Right lung (tissue), 5 donors: ENCODE measurements around the gene FAM110A. TPM values are rescaled to one million over a fixed set of nuclear protein-coding genes. Genes with fewer than 3 reads are reported as not detected.
A peak's percentile ranks its signal among the peaks of the same experiment; 100 is the strongest.
"Not testable (repeated sequence)": the region's sequence is repeated elsewhere in the genome, so short reads cannot be mapped to it uniquely, and the experiment has no call there.

Experiments
- DNase-seq, 2 donors: peaks; one replicate each; pipeline ENCODE4 v3.0.0-alpha.2; 2013
- polyA plus RNA-seq, 5 donors: library from polyadenylated mRNA; unstranded; fragments of 120-200 nt; gene quantifications; one replicate each; pipeline versions ENCODE4 v1.2.1 to v1.2.3, GENCODE V29; 2013; ENCODE audit warnings: inconsistent platforms in 1 of 5, low replicate concordance in 1 of 5; ENCODE audit not compliant: insufficient read length in 5 of 5, insufficient read depth in 1 of 5

Gene FAM110A
- polyA plus RNA-seq, 5 donors: 10.2 to 21.9 (median 13.2) TPM

DNA sequence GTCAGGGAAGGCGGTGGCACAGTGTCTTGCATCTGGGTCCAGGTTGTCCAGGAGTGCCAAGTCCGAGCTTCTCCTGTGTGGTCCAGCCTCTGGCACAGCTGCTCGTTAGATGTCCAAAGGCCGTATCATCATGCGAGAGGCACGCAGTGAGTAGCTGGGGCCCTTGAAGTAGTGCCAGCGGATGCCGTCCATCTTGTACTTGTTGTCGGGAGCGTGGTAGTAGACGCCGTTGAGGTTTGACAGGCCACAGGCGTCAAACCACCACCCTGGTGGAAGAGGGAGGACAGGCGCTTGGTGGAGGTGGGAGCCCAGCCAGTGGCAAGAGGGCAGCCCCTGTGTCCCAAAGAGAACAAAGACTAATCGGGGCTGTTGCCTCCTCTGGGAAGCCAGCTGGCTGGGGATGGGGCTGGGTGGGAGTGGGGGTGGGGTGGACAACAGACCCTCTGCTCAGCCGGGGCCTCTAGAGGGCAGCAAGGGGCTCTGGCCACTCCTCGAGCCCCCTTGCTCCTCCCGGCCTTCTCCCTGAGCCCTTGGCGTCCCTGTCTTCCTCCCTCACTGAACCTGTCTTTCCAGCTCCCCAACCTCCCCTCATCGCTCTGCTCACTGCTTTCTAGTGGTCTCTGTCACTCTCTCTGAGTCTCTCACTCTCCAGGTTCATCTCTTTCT lies 39.5 kb downstream of the FAM110A start:
- DNase-seq: no peak

DNA sequence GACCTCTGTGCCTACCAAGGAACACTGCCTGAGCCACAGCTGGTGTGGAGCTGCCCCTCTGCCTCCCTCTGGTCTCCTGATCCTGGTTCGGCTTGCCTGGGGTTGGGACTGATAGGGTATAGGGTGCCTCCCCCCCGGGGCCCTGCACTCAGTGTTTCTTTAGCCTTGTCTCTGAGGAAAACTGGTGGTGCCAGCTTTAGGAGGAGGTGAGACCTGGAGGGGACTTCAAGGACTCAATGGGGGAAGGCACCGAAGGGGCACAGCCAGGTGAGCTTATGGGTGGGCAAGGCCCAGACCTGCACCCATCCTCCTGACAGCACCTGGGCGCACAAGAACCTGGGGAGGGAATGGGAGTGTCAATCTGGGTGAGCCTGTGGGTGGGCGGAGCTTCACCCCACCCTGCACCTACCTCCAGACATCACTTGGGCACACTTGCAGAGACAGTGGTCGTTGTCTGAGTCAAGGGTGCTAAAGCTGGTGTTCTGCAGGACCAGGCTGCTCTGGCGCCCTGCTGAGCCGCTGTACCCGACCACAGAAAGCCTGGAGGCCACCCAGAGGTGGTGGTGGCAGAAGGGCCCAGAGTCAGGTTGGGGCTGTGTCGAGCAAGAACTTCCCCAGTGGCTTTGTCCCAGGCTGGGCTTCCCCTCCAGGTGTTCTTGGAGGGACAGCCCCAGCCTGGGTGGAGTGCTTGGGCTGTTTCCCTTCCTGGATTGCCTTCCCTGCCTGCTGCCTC lies 40.5 kb downstream of the FAM110A start:
- no peak for DNase-seq

DNA sequence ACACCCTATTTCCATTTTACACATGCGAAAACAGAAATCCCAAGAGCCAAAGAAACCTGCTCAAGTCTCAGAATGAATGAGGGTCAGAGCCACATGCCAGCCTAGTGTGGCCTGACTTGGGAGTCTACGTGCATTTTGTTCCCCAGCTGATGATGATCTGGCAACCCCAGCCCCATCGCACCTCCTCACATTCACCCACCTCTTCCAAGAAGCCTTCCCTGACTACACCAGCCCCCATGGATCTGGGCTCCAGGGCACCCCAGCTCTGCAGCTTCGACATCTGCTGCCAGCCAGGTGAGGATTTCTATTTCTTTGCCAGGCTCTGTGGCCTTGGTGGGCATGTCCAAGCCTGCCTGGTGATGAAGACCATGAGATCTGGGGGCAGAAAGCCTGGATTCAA lies 41.6 kb downstream of the FAM110A start:
- DNase-seq: no peak

DNA sequence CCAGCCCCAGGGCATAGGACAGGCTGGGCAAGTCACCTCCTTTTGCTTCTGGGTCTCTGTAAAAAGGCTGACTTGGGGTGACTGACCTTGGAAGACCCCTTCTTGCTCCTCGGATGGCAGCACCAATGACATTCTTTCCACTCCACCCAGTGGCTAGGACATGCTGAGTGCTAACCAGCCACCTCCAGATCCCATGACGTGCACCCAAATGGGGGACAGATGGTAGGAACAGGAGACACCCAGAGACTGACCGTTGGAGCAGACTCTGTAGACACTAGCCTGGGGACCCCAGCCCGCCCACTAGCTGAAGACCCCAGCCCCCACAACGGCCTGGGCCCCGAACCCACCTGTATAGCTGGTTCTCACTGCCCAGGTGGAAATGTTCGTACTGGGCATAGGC lies 44.3 kb downstream of the FAM110A start:
- no peak for DNase-seq

DNA sequence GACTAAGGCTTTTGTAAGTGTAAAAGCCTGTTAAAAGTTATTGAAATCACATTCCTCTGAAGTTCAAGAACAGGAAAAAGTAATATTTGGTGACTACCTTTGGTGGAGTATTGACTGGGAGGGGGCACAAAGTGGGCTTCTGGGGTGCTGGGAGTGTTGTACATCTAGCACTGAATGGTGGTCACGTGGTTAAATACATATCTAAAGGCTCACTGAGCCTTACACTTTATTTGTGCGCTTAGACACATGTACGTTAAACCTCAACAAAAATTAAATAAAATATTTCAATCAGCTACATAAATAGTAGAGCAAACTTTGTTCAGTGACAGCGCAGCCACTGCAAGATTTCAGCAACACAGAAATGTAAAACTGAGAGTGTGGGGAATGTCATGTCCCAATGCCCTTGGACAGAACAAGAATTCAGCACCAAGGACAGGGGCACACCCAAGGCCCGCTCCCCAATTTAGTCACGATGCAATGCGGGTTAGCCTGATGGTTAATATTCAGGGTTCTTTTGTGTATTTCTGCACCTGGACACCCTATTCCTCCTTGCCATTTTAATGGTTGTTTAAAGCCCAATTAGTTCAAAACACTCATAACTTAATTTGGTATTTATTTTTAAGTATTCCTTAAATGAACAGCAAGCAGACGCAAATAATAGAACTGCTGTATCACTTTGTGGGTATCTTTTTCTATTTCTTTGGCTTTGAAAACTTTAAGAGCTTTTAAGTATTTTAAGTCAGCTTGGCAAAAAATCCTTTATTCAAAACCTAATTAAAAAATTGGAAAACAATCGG lies 45.2 kb downstream of the FAM110A start:
- DNase-seq: peak; percentile 12 to 26

DNA sequence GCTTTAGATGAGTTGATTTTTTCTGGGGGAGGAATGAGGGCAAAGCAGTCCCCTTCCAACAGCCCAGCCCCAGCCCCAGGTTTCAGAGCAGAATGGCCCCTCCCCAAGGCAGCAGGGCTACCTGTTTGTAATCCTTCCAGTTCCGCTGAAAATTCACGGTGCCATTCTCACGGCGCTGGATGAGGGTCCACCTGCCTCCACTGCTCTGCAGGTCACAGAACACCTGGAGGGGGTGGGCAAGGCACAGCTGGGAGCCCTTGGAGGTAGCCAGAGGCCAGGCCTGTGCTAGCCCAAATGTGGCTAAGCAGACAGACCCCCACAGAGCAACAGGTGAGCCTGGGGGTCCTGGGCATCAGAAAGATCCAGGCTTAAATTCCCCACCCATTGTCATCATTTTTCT lies 46.1 kb downstream of the FAM110A start:
- no peak for DNase-seq

DNA sequence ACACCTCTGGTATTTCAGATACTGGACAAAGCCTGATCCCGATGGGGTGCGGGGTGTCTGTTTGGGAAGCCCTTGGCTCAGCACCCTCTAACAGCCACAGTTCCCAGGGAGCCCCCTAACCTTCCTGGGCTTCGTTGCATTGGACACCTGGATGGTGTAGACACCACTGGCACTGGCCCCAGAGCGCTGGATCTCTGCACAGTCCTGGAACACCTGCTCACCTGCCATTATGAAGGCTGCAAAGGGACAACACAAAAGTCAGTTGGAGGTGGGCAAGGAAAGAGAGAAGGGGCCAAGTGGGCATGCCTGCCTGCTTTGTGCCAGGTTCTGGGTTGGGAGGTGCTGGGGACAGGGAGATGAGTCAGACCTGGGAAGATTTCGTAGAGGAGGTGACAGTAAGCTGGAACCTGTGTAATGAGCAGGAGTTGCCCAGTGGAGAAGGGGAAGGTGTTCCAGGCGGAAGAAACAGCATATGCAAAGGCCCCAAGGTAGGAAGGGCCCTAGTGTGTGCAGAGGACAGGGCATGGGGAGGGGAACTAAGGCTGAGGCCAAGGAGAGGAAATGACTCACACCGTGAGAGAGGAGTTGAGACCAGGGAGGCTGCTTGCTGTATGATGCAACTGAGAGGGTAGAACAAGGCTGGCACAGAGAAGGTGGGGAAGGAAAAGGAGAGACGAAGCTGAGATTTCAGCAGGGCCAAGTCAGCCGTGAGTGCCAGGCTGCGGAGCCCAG lies 47.7 kb downstream of the FAM110A start:
- DNase-seq: no peak

DNA sequence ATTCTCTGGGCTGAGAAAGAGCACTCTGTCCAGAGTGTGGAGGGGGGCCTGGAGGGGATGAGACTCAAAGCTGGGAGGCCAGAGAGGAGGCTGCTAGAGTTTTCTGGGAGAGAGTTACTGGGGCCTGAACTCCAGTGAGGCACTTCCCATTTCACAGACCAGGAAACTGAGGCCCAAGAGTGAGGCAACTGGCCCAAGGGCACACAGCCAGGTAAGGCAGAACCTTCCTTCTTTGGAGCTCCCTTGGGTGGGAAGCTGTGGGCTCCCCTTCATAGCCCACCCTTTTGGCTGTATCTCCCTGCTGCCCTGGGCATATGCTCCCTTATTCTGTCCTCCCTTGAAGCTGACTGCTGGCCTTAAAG lies 48.2 kb downstream of the FAM110A start:
- DNase-seq: no peak

DNA sequence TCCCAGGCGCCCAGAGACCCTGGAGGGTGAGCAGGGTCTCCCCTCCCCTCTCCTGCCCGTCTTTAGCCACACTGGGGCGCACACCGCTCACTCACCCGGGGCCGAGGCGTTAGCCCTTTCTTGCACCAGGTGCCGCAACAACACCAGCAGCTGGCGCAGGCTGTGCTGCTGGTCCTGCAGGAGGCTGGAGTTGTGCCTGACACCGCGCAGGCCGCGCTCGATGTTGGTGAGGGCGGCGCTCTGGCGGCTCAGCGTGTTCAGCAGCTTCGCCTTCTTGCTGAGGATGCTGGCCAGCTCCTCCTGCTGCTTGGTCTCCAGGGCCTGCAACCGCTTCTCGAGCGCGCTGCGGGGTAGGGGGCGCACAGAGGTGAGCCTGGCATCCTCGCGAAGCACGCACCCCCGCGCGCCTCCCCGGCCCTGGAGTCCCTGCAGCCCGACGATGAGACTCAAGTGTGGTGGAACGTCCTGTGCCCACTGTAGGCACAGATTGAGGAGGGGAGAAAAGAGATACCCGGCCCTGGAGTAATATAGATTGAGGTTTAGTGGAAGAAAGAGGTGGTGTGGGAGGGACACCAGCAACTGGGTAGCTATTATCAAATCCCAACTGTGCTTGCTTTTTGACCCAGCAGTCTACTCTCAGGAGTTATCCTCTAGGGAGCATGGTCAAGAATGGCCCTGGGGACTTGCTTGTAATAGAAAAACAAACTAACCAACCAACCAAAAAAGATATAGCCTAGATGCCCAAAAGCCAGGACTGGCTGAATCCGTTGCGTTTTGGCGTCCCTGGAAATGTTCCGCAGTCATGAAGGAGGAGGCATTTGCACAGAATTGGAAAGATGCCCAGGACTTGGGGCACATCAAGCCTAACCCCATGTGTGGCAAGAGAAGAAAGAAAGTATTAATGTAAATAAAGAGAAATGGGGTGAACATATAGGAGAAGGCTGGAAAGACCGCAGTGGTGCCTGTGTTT lies 51.8 kb downstream of the FAM110A start:
- DNase-seq: peak; percentile 55 to 61

DNA sequence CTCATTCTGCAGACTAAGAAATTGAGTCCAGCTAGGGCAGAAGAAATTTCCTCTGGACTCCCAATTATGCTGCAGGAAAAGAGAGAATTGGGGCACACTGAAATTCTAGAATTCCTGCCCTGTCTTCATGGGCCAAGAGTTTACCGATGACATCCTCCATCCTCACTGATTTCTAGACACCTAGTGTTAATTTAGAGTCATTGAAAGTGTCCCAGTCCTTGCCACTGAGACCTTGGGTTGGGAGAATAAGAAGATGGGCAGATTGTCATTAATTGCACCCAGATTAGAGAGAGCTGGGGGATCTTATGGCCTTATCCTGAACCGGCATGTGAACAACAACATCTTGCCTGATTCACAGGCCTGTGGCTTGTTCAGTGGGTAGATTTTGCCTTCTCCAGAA lies 53.6 kb downstream of the FAM110A start:
- no peak for DNase-seq

DNA sequence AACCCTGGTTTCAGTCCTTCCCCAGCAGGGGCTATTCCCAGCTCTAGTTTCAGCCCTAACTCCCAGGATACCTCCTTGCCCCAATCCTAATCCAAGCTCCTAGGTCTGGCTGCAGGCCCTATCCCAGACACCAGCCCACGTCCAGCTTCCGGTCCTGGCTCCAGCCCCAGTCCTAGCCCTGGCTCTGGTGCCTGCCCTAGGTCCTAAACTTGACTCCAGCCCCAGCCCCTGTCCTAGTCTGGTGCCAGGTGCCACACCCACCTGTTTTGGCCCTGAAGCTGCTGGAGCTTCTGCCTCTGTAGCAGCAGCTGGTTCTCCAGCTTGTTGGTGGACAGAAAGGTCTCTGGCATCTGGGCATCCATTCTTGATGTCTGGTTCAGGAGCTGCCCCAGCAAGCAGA lies 54.5 kb downstream of the FAM110A start:
- no peak for DNase-seq

DNA sequence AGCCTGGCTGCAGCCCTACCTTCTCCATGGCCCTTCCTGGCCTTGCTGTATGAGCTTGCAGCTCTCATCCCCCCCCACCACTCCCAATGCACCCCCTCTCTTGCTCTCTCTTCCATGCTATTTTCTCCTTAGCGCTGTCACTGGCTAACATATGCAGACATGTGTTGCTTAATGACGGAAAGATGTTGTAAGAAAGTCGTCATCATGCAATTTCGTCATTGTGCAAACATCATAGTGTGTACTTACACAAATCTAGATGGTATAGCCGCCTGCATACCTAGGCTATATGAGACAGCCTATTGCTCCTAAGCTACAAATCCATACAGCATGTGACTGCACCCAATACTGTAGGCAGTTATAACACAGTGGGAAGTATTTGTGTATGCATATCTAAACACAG lies 55.6 kb downstream of the FAM110A start:
- no peak for DNase-seq

DNA sequence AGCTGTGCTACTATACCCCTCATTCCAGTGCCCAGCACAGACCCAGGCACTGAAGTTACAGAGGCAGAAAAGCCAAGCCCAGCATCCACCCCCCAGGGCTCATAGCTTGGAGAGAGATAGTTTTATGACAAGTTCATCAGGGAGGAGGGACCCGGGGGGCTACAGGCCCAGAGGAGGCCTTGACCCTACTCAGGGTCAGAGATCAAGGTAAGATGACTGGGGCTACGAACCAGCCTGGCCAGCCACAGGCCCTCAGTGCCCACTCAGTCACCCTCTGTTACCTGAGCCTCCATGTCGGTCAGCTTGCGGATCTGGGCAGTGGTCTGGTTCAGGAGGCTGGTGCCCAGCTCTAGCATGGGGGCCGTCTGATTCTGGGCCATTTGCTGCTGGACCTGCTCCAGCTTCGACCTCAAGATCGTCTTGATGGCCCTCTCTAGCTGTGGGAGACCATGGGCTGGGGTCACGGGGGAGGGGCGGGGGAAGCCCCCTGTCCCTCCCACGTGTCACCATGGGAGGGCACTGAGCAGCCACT lies 56.5 kb downstream of the FAM110A start:
- no peak for DNase-seq

DNA sequence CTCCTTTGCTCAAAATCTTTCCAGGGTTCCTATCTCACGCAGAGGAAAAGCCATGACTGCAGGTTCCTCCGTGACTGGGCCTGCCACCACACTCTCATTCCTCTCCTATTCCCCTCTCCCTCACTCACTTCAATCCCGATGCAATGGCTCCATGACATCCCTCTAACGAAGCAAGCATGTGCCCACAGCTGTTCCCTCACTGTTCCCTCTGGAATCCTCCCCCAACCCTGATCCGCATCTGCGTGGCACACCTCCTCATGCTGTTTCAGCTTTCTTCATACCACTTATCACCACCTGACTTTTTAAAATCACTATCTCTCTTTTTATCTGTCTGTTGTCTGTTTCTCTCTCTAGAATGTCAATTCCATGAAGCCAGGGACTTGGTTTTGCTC lies 57.1 kb downstream of the FAM110A start:
- no peak for DNase-seq

DNA sequence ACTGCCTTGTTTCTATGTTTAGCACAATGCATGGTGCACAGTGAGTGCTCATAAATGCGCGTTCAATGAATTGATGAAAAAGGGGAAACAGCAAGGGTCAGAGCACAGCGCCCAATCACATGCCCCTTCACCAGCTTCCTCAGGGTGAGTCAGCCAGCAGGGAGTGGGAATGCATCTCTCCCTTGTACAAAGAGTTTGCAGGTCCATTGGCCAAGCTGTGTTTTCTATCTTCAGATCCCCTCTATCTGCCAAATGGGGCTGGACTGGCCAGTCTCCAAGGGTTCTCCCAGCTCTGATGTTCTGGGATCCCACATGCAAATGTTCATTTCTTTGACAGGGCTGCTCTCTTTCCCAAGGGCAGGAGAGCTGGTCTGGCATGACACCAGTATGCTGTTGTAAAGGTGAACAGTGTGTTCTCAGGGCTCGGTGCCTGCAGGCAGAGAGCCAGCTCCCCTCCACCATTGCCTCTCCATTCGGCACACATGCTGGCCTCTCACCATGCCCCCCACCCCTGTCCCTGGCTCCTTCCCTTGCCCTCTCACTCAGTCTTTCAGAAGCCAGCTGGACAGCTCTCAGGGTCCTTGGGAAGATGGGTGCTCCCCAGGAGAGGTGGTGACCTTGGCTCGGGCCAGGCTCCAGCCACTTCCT lies 57.7 kb downstream of the FAM110A start:
- no peak for DNase-seq

DNA sequence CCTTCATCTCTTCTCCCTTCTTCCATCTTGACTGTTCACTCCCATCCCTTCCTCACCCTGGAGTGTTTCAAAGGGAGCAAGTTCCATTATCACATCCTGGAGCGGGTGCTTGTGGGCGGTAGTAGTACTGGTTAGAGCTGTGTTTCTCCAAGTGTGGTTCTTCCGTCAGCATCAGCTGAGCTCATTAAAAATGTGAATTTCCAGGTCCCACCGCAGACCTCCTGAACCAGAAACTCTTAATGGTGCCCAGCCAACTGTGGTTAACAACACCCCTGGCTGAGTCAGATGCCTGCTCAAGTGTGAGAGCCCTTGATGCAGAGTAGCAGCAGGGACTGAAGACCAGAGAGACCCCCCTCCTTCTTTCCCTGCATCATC lies 58.2 kb downstream of the FAM110A start:
- DNase-seq: no peak

DNA sequence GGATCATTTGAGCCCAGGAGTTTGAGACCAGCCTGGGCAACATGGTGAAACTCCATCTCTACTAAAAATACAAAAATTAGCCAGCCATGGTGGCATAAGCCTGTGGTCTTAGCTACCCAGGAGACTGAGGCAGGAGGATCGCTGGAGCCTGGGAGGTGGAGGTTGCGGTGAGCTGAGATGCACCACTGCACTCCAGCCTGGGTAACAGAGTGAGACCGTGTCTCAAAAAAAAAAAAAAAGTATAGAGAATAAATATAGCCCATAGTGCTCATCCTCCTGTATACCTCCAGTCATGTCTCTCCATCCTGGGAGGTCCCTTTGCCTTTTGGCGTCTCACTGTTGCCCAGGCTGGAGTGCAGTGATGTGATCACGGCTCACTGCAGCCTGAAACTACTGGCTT lies 58.9 kb downstream of the FAM110A start:
- not testable (repeated sequence) for DNase-seq
